SK-N-SH (cell line): Measurements from ENCODE around the gene PKDCC. TPM values are rescaled to one million over a fixed set of nuclear protein-coding genes. Genes with fewer than 3 reads are reported as not detected.

ENCODE experiments used
- CTCF ChIA-PET: fragments of 300-600, 350-600 bp; formaldehyde crosslinking; extraction: SDS; loops from one replicate; lab custom pipeline; 2021; lab: Yijun Ruan, JAX
- POLR2A ChIA-PET: fragments of 350-600 bp; sonication (Branson Sonifier 250); formaldehyde crosslinking; extraction: SDS; loops from one replicate; lab custom pipeline; 2020; ENCODE audit warnings: antibody characterized with exemption, inconsistent platforms; lab: Yijun Ruan, JAX
- DNase-seq: peaks from one replicate; pipeline ENCODE4 v3.0.0; 2012
- H2AFZ ChIP-seq: fragments of 200-600 bp; sonication (generic); 2 replicates; pipeline ENCODE4 v1.8.1; 2016; ENCODE audit warnings: antibody characterized with exemption, mild to moderate bottlenecking, low read depth
- H3F3A ChIP-seq: fragments of 200-600 bp; sonication (generic); replicated peaks from 2 replicates; pipeline ENCODE3; 2016; ENCODE audit warnings: antibody characterized with exemption, mild to moderate bottlenecking; ENCODE audit not compliant: insufficient read depth
- H3K27ac ChIP-seq, 2 experiments: fragments of 200-500 bp in 1 of 2; fragments of 200-600 bp in 1 of 2; sonication (Bioruptor generic) in 1 of 2; sonication (generic), shearing (Covaris generic) in 1 of 2; 2 replicates each; pipeline versions ENCODE4 v1.5.1 to v1.6.1; 2014 to 2016; ENCODE audit warnings: low read depth in 2 of 2, inconsistent platforms in 1 of 2, low read length in 1 of 2, mild to moderate bottlenecking in 1 of 2, mixed read lengths in 1 of 2
- H3K27me3 ChIP-seq: fragments of 200-600 bp; sonication (generic), shearing (Covaris generic); 2 replicates; pipeline ENCODE4 v1.6.1; 2016; ENCODE audit warnings: mixed run types; ENCODE audit not compliant: insufficient read depth
- H3K36me3 ChIP-seq, 2 experiments: fragments of 200-500 bp in 1 of 2; fragments of 200-600 bp in 1 of 2; sonication (Bioruptor generic) in 1 of 2; sonication (generic) in 1 of 2; replicated peaks in 1 of 2; 2 replicates each; pipeline versions ENCODE3 to v1.5.1; 2014 to 2016; ENCODE audit warnings: low read length in 1 of 2, mild to moderate bottlenecking in 1 of 2; ENCODE audit not compliant: insufficient read depth in 2 of 2, control insufficient read depth in 1 of 2
- H3K4me1 ChIP-seq, 2 experiments: fragments of 200-500 bp in 1 of 2; fragments of 200-600 bp in 1 of 2; sonication (Bioruptor generic) in 1 of 2; sonication (generic), shearing (Covaris generic) in 1 of 2; 2 replicates each; pipeline versions ENCODE4 v1.5.1 to v1.6.1; 2014 to 2016; ENCODE audit warnings: low read depth in 1 of 2, low read length in 1 of 2, mixed run types in 1 of 2; ENCODE audit not compliant: insufficient read depth in 2 of 2, control insufficient read depth in 1 of 2
- H3K4me2 ChIP-seq: fragments of 200-600 bp; sonication (generic), shearing (Covaris generic); 2 replicates; pipeline ENCODE4 v1.6.1; 2017; ENCODE audit warnings: mixed run types
- H3K4me3 ChIP-seq, 2 experiments: fragments of 200-500 bp in 1 of 2; fragments of 200-600 bp in 1 of 2; sonication (Bioruptor generic) in 1 of 2; sonication (generic), shearing (Covaris generic) in 1 of 2; 2 replicates each; pipeline versions ENCODE4 v1.5.1 to v1.8.1; 2014 to 2016; ENCODE audit warnings: low read depth in 2 of 2, inconsistent platforms in 1 of 2, low read length in 1 of 2, mild to moderate bottlenecking in 1 of 2, mixed read lengths in 1 of 2, moderate library complexity in 1 of 2
- H3K79me2 ChIP-seq: fragments of 200-600 bp; sonication (generic); 2 replicates; pipeline ENCODE4 v1.8.1; 2017; ENCODE audit warnings: mild to moderate bottlenecking; ENCODE audit not compliant: insufficient read depth
- H3K9ac ChIP-seq: fragments of 200-600 bp; sonication (generic); 2 replicates; pipeline ENCODE4 v1.6.1; 2017; ENCODE audit warnings: mixed run types
- H3K9me2 ChIP-seq: fragments of 200-600 bp; sonication (generic); 2 replicates; pipeline ENCODE4 v1.6.1; 2017; ENCODE audit warnings: mixed run types
- H3K9me3 ChIP-seq: fragments of 200-600 bp; sonication (generic); 2 replicates; pipeline ENCODE4 v1.6.1; 2017; ENCODE audit warnings: mixed run types, mild to moderate bottlenecking, moderate library complexity
- H4K20me1 ChIP-seq: fragments of 200-600 bp; sonication (generic); 2 replicates; pipeline ENCODE4 v1.6.1; 2017; ENCODE audit warnings: mild to moderate bottlenecking, mixed run types; ENCODE audit not compliant: insufficient read depth
- CHD2 ChIP-seq: fragments of 150-350 bp; IDR thresholded peaks from 2 replicates; pipeline ENCODE4 v1.6.1; 2018; ENCODE audit warnings: low read length; ENCODE audit not compliant: partially characterized antibody
- ELF1 ChIP-seq: IDR thresholded peaks from 2 replicates; pipeline ENCODE4 v1.4.0; 2012
- FOSL2 ChIP-seq: IDR thresholded peaks from 2 replicates; pipeline ENCODE4 v1.4.0; 2012; ENCODE audit warnings: low read depth, mild to moderate bottlenecking, moderate library complexity, borderline replicate concordance
- RAD21 ChIP-seq: IDR thresholded peaks from 2 replicates; pipeline ENCODE4 v1.6.1; 2012; ENCODE audit warnings: mild to moderate bottlenecking, low read length
- RFX5 ChIP-seq: IDR thresholded peaks from 2 replicates; pipeline ENCODE4 v1.6.1; 2012; ENCODE audit warnings: mild to moderate bottlenecking, improper control_type of control experiment, low read length
- TCF12 ChIP-seq: IDR thresholded peaks from 2 replicates; pipeline ENCODE4 v1.4.0; 2012
- WGBS: methylation state at CpG from one replicate; pipeline ENCODE4 v1.1.6; 2017; ENCODE audit warnings: low lambda C conversion rate; 5-methylcytosine and 5-hydroxymethylcytosine counted together
- polyA plus RNA-seq, 3 experiments: library from polyadenylated mRNA; depleted of rRNA; stranded (reverse); fragments of >200 nt; gene quantifications; 2 replicates each; pipeline ENCODE4 v1.2.3, GENCODE V29; 2012
- TF ChIP-seq, protein P1 (sequence below): IDR thresholded peaks from 2 replicates; pipeline ENCODE4 v1.6.1; 2012; ENCODE audit warnings: mild to moderate bottlenecking, low read depth, low read length, moderate library complexity
- TF ChIP-seq, protein P2 (sequence below): IDR thresholded peaks from 2 replicates; pipeline ENCODE4 v1.4.0; 2012; ENCODE audit warnings: low read depth, borderline replicate concordance
- TF ChIP-seq, protein P3 (sequence below): IDR thresholded peaks from 2 replicates; pipeline ENCODE4 v1.4.0; 2012; ENCODE audit warnings: low read depth, borderline replicate concordance

PKDCC gene
- polyA plus RNA-seq, 1 of the 3 experiments (the other 2 are of a cell fraction), result 16.0 TPM

DNA sequence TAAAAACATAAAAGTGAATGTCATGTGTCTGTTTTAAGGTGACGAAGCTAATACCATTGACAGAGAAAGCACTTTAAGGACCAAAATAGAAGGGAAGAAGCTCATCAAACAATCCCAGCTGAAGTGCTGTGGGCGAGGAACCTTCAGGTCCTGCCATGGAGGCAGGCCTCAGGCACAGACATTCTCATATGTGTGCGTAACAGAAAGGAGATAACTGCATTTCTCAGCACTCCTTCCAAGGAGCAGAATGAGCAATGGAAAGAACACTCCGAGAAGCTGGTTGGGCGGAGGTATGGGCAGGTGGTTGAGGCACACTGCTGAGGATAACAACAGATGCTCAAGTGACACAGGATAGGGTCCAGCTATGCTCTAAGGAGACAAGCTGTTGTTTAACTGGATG lies 42.4 kb downstream of the PKDCC start:
- Histone ChIP-seq H4K20me1 (no peaks in the 10 kb centered on the region), H3K4me1 (peaks cover 0 to 6% of the 10 kb centered on the region in 2 experiments; a peak in 2 of 4 replicates), H3K9me3 (no peaks in the 10 kb centered on the region), H3K9me2 (no peaks in the 10 kb centered on the region), H3K79me2 (no peaks in the 10 kb centered on the region), H3K27me3 (no peaks in the 10 kb centered on the region), H3K36me3 (no peaks in the 10 kb centered on the region), H3K4me2 (no peak overlapping the region), H3K4me3 (no peak overlapping the region), H3K9ac (no peak overlapping the region), H3K27ac (no peak overlapping the region), H3F3A (no peaks in the 10 kb centered on the region), H2AFZ (no peak overlapping the region)
- ChIA-PET CTCF (interaction anchor here (0.7 to 23.8 kb wide), 10 partner anchors 17 to 271 kb away, joined by 3 to 897 read pairs (median 14); partner anchors contain the start of gene COX7A2L), POLR2A (no interaction called here)
- 90% methylated on average over 5 of the region's 5 CpGs for WGBS
- no peak for TF ChIP-seq RAD21
- DNase-seq, result no peak

DNA sequence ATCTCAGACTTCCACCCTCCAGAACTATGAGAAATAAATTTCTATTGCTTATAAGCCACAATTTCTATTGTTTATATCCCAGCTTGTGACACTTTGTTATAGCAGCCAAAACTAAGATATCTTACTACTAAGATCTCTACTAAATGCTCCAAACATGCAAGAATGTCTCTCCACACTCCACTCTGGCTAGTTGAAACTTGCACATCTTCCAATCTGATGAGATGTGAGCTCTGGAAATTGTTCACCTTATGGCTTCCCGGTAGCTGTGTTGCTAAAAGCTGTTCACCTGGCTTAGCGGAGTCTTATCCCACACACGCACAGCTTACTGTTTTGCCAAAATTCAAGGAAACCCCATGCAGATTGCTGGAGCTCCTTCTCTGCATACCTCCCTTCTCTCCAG lies 43.9 kb downstream of the PKDCC start:
- TF ChIP-seq TCF12, result no peak
- H3K4me2 ChIP-seq, result no peak overlapping the region
- ChIA-PET POLR2A (interaction anchor here (1.2 kb wide), 1 partner anchor 235 kb away, joined by 5 read pairs; no protein-coding TSS in a partner anchor), CTCF (interaction anchor here (0.9 to 23.8 kb wide), 12 partner anchors 19 to 270 kb away, joined by 3 to 897 read pairs (median 6); partner anchors contain the start of gene COX7A2L)
- H3K9me2 ChIP-seq, result no peaks in the 10 kb centered on the region
- H3K36me3 ChIP-seq, result no peaks in the 10 kb centered on the region
- WGBS, result 90% methylated on average over 3 of the region's 3 CpGs
- no peaks in the 10 kb centered on the region for H3K9me3 ChIP-seq
- DNase-seq, result no peak
- no peaks in the 10 kb centered on the region for H3F3A ChIP-seq
- H2AFZ ChIP-seq, result no peak overlapping the region
- peaks cover 0 to 4% of the 10 kb centered on the region in 2 experiments; a peak in 2 of 4 replicates for H3K4me1 ChIP-seq
- H3K4me3 ChIP-seq, result no peak overlapping the region
- no peaks in the 10 kb centered on the region for H4K20me1 ChIP-seq
- H3K79me2 ChIP-seq, result no peaks in the 10 kb centered on the region
- no peaks in the 10 kb centered on the region for H3K27me3 ChIP-seq
- no peak overlapping the region for H3K27ac ChIP-seq
- no peak overlapping the region for H3K9ac ChIP-seq

DNA sequence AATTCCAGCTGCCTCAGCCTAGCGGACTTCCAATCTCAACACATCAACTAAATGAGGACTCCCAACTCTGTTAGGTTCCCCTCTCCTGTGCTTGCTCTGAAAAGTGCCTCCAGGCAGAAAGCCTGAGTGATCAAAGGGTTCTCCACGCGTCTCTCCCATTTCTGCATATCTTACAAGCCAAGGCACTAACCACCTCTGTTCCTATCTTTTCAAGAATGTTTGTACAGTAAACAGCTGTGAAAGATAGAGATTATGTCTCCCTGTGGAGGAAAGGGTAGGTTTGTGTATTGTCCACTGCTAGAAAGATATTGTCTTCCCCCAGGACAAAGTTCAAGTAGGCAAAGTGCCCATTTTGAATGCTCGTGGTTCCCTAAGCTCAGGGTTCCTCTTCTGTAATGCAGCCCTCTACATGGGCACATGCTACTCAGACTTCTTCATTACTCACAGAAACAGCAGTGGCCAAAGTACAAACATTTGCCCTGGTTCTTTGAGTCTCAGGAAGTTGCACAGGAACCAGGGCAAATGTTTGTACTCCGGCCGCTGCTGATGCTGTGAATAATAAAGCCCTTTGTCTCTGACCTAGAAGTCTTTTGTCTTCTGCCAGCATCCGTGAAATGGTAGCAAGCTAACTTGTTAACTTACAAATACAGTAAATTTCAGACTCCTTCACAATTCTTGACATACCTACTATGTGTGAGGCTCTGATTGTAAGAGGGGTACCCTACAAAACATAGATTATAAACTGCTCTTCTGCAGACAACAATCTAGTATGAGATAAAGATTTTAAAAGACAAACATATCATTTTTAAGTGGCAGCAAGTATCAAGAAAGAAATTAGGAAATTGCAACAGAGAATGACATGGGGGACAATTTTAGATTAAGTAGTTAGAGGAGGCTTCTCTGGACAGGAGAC lies 44.5 kb downstream of the PKDCC start:
- WGBS, result 61% methylated on average over 7 of the region's 7 CpGs

More for the DNA sequence above, 44.5 kb downstream of the PKDCC start:
- ChIA-PET CTCF (interaction anchor here (0.8 to 23.8 kb wide), 12 partner anchors 19 to 251 kb away, joined by 3 to 897 read pairs (median 4); no protein-coding TSS in a partner anchor), POLR2A (no interaction called here)
- Histone ChIP-seq H3K9me2 (no peaks in the 10 kb centered on the region), H3K9me3 (no peaks in the 10 kb centered on the region), H3K36me3 (no peaks in the 10 kb centered on the region), H3K27ac (no peak overlapping the region), H3K27me3 (no peaks in the 10 kb centered on the region), H3K9ac (no peak overlapping the region), H3K4me3 (no peak overlapping the region), H4K20me1 (no peaks in the 10 kb centered on the region), H3K4me2 (no peak overlapping the region), H3F3A (no peaks in the 10 kb centered on the region), H3K4me1 (peaks cover 0 to 5% of the 10 kb centered on the region in 2 experiments; a peak in 1 of 4 replicates), H3K79me2 (no peaks in the 10 kb centered on the region), H2AFZ (no peak overlapping the region)
- no peak for DNase-seq
- no peak for TF ChIP-seq FOSL2
- TF ChIP-seq CHD2, result no peak
- TF ChIP-seq, protein P1, sequence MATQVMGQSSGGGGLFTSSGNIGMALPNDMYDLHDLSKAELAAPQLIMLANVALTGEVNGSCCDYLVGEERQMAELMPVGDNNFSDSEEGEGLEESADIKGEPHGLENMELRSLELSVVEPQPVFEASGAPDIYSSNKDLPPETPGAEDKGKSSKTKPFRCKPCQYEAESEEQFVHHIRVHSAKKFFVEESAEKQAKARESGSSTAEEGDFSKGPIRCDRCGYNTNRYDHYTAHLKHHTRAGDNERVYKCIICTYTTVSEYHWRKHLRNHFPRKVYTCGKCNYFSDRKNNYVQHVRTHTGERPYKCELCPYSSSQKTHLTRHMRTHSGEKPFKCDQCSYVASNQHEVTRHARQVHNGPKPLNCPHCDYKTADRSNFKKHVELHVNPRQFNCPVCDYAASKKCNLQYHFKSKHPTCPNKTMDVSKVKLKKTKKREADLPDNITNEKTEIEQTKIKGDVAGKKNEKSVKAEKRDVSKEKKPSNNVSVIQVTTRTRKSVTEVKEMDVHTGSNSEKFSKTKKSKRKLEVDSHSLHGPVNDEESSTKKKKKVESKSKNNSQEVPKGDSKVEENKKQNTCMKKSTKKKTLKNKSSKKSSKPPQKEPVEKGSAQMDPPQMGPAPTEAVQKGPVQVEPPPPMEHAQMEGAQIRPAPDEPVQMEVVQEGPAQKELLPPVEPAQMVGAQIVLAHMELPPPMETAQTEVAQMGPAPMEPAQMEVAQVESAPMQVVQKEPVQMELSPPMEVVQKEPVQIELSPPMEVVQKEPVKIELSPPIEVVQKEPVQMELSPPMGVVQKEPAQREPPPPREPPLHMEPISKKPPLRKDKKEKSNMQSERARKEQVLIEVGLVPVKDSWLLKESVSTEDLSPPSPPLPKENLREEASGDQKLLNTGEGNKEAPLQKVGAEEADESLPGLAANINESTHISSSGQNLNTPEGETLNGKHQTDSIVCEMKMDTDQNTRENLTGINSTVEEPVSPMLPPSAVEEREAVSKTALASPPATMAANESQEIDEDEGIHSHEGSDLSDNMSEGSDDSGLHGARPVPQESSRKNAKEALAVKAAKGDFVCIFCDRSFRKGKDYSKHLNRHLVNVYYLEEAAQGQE, result no peak
- TF ChIP-seq, protein P2, sequence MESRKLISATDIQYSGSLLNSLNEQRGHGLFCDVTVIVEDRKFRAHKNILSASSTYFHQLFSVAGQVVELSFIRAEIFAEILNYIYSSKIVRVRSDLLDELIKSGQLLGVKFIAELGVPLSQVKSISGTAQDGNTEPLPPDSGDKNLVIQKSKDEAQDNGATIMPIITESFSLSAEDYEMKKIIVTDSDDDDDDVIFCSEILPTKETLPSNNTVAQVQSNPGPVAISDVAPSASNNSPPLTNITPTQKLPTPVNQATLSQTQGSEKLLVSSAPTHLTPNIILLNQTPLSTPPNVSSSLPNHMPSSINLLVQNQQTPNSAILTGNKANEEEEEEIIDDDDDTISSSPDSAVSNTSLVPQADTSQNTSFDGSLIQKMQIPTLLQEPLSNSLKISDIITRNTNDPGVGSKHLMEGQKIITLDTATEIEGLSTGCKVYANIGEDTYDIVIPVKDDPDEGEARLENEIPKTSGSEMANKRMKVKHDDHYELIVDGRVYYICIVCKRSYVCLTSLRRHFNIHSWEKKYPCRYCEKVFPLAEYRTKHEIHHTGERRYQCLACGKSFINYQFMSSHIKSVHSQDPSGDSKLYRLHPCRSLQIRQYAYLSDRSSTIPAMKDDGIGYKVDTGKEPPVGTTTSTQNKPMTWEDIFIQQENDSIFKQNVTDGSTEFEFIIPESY, result no peak
- TF ChIP-seq, protein P3, sequence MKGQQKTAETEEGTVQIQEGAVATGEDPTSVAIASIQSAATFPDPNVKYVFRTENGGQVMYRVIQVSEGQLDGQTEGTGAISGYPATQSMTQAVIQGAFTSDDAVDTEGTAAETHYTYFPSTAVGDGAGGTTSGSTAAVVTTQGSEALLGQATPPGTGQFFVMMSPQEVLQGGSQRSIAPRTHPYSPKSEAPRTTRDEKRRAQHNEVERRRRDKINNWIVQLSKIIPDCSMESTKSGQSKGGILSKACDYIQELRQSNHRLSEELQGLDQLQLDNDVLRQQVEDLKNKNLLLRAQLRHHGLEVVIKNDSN, result no peak
- TF ChIP-seq ELF1, result no peak
- no peak for TF ChIP-seq RFX5
